Body of pancreas (tissue), 4 donors: ENCODE data around the gene ACSL1.

ENCODE experiments used
- POLR2A ChIP-seq, 3 donors: fragments of 450-650 bp; IDR thresholded peaks; one replicate each; pipeline ENCODE4 v1.6.1; 2016; ENCODE audit warnings: antibody characterized with exemption in 3 of 3, mild to moderate bottlenecking in 2 of 3
- TF ChIP-seq, protein P1 (sequence below), 7 experiments: fragments of 450-650 bp in 4 of 7; fragments of 200-600 bp in 3 of 7; sonication (generic) in 3 of 7; IDR thresholded peaks; one replicate each; pipeline ENCODE4 v1.5.1; 2016 to 2019; ENCODE audit warnings: antibody characterized with exemption in 7 of 7

DNA sequence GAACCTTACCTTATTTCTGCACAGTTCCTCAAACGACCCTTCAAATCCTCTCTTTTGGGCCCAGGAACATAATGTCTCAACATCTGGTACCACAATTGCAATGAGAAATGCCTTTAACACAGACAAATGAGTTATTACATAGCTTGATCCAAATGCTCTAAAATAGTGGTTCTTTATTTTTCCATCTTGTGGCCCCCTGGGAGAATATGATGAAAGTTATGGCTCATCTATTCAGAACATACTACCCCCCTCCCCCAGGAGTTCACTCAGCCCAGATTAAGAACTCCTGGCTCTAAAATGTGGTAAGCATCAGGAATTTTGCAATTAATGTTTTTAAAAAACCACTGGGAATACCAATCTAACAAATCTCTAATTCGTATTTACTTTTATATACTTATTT lies 68.0 kb downstream of the ACSL1 start:
- no peak for TF ChIP-seq POLR2A (IDR thresholded peaks at IDR 0.05)
- TF ChIP-seq, protein P1, sequence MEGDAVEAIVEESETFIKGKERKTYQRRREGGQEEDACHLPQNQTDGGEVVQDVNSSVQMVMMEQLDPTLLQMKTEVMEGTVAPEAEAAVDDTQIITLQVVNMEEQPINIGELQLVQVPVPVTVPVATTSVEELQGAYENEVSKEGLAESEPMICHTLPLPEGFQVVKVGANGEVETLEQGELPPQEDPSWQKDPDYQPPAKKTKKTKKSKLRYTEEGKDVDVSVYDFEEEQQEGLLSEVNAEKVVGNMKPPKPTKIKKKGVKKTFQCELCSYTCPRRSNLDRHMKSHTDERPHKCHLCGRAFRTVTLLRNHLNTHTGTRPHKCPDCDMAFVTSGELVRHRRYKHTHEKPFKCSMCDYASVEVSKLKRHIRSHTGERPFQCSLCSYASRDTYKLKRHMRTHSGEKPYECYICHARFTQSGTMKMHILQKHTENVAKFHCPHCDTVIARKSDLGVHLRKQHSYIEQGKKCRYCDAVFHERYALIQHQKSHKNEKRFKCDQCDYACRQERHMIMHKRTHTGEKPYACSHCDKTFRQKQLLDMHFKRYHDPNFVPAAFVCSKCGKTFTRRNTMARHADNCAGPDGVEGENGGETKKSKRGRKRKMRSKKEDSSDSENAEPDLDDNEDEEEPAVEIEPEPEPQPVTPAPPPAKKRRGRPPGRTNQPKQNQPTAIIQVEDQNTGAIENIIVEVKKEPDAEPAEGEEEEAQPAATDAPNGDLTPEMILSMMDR (IDR thresholded peaks at IDR 0.05), result no peak
